SU-DHL-6 (cell line): Measurements from ENCODE around the gene YARS2.

Experiments used
- H2AFZ ChIP-seq: fragments of 200-600 bp; sonication (generic); 2 replicates; pipeline ENCODE4 v1.6.1; 2014; ENCODE audit warnings: low read depth, mild to moderate bottlenecking, moderate library complexity, mixed read lengths, antibody characterized with exemption, low read length; ENCODE audit not compliant: severe bottlenecking
- H3F3A ChIP-seq: fragments of 200-600 bp; shearing (Covaris generic); 2 replicates; pipeline ENCODE4 v1.6.0; 2016; ENCODE audit warnings: antibody characterized with exemption, mild to moderate bottlenecking; ENCODE audit not compliant: insufficient read depth
- H3K27ac ChIP-seq: fragments of 200-600 bp; sonication (generic); 2 replicates; pipeline ENCODE4 v1.5.1; 2016; ENCODE audit warnings: low read depth, mild to moderate bottlenecking, low read length, moderate library complexity, mixed read lengths
- H3K27me3 ChIP-seq: fragments of 200-600 bp; sonication (generic), shearing (Covaris generic); 2 replicates; pipeline ENCODE4 v1.6.0; 2014; ENCODE audit warnings: mild to moderate bottlenecking, low read length
- H3K36me3 ChIP-seq: fragments of 200-600 bp; sonication (generic); 2 replicates; pipeline ENCODE4 v1.6.1; 2014; ENCODE audit warnings: mild to moderate bottlenecking, low read length, mixed read lengths
- H3K4me2 ChIP-seq: fragments of 300-600, 200-600 bp; shearing (Covaris generic), sonication (generic); 2 replicates; pipeline ENCODE4 v1.6.0; 2014; ENCODE audit warnings: low read length, low read depth, mild to moderate bottlenecking; ENCODE audit not compliant: poor library complexity, severe bottlenecking
- H3K4me3 ChIP-seq: fragments of 200-600 bp; sonication (generic); 2 replicates; pipeline ENCODE4 v1.5.1; 2014; ENCODE audit warnings: antibody characterized with exemption, low read length, mild to moderate bottlenecking, mixed read lengths; ENCODE audit not compliant: insufficient read depth, poor library complexity, severe bottlenecking
- H3K79me2 ChIP-seq: fragments of 200-600 bp; sonication (generic); 2 replicates; pipeline ENCODE4 v1.6.1; 2014; ENCODE audit warnings: mild to moderate bottlenecking, low read length, moderate library complexity; ENCODE audit not compliant: insufficient read depth
- H3K9ac ChIP-seq: fragments of 200-600 bp; sonication (generic); 2 replicates; pipeline ENCODE4 v1.7.0; 2014; ENCODE audit warnings: mild to moderate bottlenecking, low read length
- H3K9me2 ChIP-seq: fragments of 200-600 bp; sonication (generic); replicated peaks from 2 replicates; pipeline ENCODE4 v1.6.1; 2014; ENCODE audit warnings: low read length; ENCODE audit not compliant: insufficient read depth
- H3K9me3 ChIP-seq: fragments of 200-600 bp; sonication (generic); 2 replicates; pipeline ENCODE4 v1.6.1; 2014; ENCODE audit warnings: low read length, mixed read lengths; ENCODE audit not compliant: insufficient read depth
- H4K20me1 ChIP-seq: fragments of 200-600 bp; sonication (generic); 2 replicates; pipeline ENCODE4 v1.6.1; 2014; ENCODE audit warnings: low read depth, mild to moderate bottlenecking, antibody characterized with exemption, low read length, moderate library complexity, mixed read lengths
- EZH2phosphoT487 ChIP-seq: fragments of 200-600 bp; sonication (generic), shearing (Covaris generic); conservative IDR thresholded peaks from 2 replicates; pipeline ENCODE4 v1.6.1; 2018; ENCODE audit warnings: mild to moderate bottlenecking, antibody characterized with exemption, low read length, moderate library complexity, mixed read lengths
- TF ChIP-seq, protein P1 (sequence below): fragments of 200-600 bp; sonication (generic); IDR thresholded peaks from one replicate; pipeline ENCODE4 v1.5.1; 2017; ENCODE audit warnings: antibody characterized with exemption, mild to moderate bottlenecking, low read length, moderate library complexity; ENCODE audit not compliant: insufficient read depth, poor library complexity, severe bottlenecking

The YARS2 gene

DNA sequence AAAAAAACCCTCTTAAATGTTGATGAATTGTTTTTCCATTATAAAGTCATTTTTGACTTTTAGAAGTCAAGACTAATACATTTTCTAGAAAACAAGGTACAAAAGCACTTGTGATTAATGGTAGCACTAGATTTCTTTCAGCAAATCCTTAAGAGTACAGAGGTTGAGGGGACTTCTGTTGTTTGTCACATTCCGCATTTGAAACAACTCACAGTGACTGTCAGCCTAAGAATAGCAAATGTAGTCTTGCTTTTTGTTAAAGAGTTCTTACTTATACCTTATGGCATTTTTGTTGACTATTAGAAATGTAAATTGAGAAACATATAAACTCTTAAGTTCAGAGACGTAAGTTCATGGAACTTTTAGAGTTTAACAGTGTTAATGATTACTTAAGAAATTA lies 16.4 kb downstream of the YARS2 start:
- Histone ChIP-seq H3K36me3 (peaks cover 59% of the 10 kb centered on the region; the same call in 1 of the 2 replicates), H3K4me2 (no peak overlapping the region), H3K79me2 (no peaks in the 10 kb centered on the region), H3K9me3 (no peaks in the 10 kb centered on the region), H3K9ac (no peak overlapping the region), H3K4me3 (no peak overlapping the region), H3K27ac (no peak overlapping the region), H3F3A (peaks cover 36% of the 10 kb centered on the region), H3K27me3 (no peaks in the 10 kb centered on the region), H3K9me2 (no peaks in the 10 kb centered on the region), H2AFZ (no peak overlapping the region), H4K20me1 (peaks cover 4% of the 10 kb centered on the region; the same call in 1 of the 2 replicates)
- TF ChIP-seq, protein P1, sequence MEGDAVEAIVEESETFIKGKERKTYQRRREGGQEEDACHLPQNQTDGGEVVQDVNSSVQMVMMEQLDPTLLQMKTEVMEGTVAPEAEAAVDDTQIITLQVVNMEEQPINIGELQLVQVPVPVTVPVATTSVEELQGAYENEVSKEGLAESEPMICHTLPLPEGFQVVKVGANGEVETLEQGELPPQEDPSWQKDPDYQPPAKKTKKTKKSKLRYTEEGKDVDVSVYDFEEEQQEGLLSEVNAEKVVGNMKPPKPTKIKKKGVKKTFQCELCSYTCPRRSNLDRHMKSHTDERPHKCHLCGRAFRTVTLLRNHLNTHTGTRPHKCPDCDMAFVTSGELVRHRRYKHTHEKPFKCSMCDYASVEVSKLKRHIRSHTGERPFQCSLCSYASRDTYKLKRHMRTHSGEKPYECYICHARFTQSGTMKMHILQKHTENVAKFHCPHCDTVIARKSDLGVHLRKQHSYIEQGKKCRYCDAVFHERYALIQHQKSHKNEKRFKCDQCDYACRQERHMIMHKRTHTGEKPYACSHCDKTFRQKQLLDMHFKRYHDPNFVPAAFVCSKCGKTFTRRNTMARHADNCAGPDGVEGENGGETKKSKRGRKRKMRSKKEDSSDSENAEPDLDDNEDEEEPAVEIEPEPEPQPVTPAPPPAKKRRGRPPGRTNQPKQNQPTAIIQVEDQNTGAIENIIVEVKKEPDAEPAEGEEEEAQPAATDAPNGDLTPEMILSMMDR: no peak
- TF ChIP-seq EZH2phosphoT487: no peak

DNA sequence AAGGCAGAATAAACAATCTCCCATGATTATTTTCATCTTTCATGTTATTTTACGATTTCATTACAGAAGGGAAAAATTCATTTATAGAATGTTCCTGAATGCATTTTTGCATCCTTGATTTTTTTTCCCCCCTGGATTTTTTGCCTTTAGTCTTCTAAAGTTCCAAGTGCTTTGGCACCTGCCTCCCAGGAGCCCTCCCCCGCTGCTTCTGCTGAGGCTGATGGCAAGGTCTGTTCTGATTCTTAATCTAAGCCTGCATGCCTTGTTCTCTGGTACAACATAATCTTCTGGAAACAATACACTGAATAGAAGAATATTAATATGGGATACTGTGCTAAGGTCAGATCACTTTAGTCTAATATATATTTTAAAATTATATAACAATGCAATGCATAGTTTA lies 18.0 kb downstream of the YARS2 start:
- H3K36me3 ChIP-seq: peaks cover 62% of the 10 kb centered on the region; the same call in 1 of the 2 replicates
- H3K9ac ChIP-seq: no peak overlapping the region
- H3K4me2 ChIP-seq: no peak overlapping the region
- H3F3A ChIP-seq: peaks cover 36% of the 10 kb centered on the region
- no peak overlapping the region for H3K4me3 ChIP-seq
- no peak overlapping the region for H2AFZ ChIP-seq
- TF ChIP-seq, protein P1: no peak
- TF ChIP-seq EZH2phosphoT487: no peak
- H4K20me1 ChIP-seq: peaks cover 4% of the 10 kb centered on the region; the same call in 1 of the 2 replicates
- H3K9me3 ChIP-seq: no peaks in the 10 kb centered on the region
- H3K27ac ChIP-seq: no peak overlapping the region
- no peaks in the 10 kb centered on the region for H3K9me2 ChIP-seq
- no peaks in the 10 kb centered on the region for H3K79me2 ChIP-seq
- no peaks in the 10 kb centered on the region for H3K27me3 ChIP-seq

DNA sequence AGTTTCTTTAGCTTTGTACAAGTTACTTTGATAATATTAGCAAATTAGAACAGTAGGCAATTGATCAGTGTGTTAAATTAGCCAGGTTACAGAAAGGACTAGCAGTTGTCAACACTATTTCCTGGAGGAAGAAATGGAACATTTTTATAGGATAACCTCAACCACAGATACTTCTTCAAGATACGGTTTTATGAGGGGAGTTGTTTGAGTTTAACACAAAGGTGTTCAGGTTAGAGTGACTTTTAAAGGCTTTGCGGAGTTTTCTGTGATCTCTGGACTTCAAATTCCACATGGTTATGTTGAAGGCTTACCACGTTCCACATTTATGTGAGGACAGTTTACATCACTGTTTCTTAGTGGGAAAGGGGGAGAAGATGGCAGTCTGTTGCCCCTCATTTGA lies 19.3 kb downstream of the YARS2 start:
- peaks cover 65% of the 10 kb centered on the region; the same call in 1 of the 2 replicates for H3K36me3 ChIP-seq

More for the DNA sequence above, 19.3 kb downstream of the YARS2 start:
- Histone ChIP-seq H3K4me2 (no peak overlapping the region), H3K9me2 (no peaks in the 10 kb centered on the region), H3K27ac (no peak overlapping the region), H4K20me1 (peaks cover 4% of the 10 kb centered on the region; the same call in 1 of the 2 replicates), H3K9me3 (no peaks in the 10 kb centered on the region), H3K4me3 (no peak overlapping the region), H3F3A (peaks cover 36% of the 10 kb centered on the region), H3K79me2 (no peaks in the 10 kb centered on the region), H3K27me3 (no peaks in the 10 kb centered on the region), H3K9ac (no peak overlapping the region), H2AFZ (no peak overlapping the region)
- no peak for TF ChIP-seq EZH2phosphoT487
- TF ChIP-seq, protein P1: no peak
